Measurements from ENCODE around the gene FLNB. TPM values are rescaled to one million over a fixed set of nuclear protein-coding genes. Genes with fewer than 3 reads are reported as not detected.
A peak's percentile ranks its signal among the peaks of the same experiment; 100 is the strongest.

FLNB gene
- total RNA-seq, 1 donor from 2014 or later = 514 TPM

DNA sequence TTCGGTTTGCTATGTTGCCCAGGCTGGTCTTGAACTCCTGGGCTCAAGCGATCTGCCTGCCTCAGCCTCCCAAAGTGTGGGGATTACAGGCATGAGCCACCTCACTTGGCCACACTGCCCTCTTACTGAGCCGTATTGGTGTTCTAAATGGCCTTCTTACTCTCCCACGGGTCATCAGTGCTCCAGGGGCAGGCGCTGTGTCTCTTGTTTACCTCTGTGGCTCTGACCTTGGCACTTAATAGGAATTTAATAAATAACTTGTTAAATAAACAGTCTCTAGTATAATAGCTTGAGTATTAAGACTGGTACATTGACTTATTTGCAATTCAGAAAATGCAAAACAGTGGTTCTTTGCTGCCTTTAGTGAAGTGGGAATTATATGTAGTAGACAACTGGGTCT lies 13.7 kb downstream of the FLNB start:
- DNase-seq (ENCODE audit: low spot score) (no peak), ATAC-seq (no peak)
- intact Hi-C loops (cut with DNase I) = no loop called here

DNA sequence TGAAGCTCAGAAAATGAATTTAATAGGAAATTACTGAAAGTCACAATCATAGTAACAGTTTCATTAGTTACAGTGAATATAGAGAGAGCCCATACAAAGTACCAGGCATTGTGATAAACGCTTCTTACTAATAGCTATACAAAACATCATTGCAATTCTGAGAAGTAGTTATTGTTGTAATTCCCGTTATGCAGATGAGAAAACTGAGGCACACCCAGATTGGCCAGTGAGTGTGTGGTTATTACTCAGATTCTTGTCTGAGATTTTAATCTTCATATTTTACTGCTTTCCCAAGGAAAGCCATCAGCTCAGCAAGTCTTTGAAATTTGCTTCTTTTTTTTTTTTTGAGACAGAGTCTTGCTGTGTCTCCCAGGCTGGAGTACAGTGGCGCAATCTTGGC lies 14.3 kb downstream of the FLNB start:
- intact Hi-C loops (cut with DNase I) = no loop called here

DNA sequence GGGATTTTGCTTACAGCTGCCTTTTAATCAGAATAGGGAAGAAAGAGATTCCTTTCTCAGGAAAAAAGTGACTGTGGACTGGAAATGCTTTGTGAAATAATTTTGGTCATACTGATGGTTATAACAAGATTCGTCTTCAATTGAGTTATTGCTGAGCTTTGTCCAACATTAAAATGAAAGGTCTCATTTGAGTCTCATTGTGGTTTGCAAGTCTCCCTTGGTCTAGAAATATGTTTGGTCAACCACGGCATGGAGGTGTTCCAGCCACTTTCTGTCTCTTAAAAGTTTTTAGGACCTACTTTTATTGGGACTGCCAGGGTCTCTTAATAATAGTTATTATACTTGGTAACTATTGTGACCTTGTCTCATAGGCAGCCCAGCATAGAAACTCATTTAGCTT lies 15.3 kb downstream of the FLNB start:
- intact Hi-C loops (cut with DNase I) = no loop called here
- DNase-seq (ENCODE audit: low spot score) (no peak), ATAC-seq (no peak)

More for the DNA sequence above, 14.3 kb downstream of the FLNB start:
- DNase-seq (ENCODE audit: low spot score) = no peak
- no peak for ATAC-seq

GRCh38 chr3:58025406-58025805 lies 17.2 kb downstream of the FLNB start:
- ATAC-seq (no peak), DNase-seq (ENCODE audit: low spot score) (no peak)
- intact Hi-C loops (cut with DNase I) = no loop called here

GRCh38 chr3:58025837-58026569 lies 17.8 kb downstream of the FLNB start:
- DNase-seq (ENCODE audit: low spot score) = no peak
- no peak for ATAC-seq
- intact Hi-C loops (cut with DNase I) = no loop called here

DNA sequence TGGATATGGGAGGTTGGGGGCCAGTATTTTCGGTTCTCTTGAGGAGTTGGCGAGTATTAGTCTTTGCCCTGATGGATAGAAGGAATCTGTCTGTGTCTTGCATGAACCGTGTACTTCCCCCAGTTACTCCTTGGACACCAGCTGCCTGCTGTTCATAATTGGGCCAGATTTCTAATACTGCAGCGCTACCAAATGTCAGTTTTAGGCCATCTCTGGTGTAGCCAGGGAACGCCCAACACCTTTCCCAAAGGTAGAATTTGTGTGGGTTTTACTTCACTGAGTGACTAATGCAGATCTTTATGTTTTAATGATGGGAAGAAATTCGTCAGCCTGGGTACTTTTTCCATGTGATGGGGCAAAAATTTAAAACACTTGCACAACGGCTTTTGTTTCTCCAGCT lies 18.4 kb downstream of the FLNB start:
- no peak for DNase-seq (ENCODE audit: low spot score)
- intact Hi-C loops (cut with DNase I) = no loop called here
- ATAC-seq = no peak

GRCh38 chr3:58027704-58028317 lies 19.6 kb downstream of the FLNB start:
- DNase-seq (ENCODE audit: low spot score) = no peak
- no peak for ATAC-seq
- intact Hi-C loops (cut with DNase I) = no loop called here

- no peak for ATAC-seq
These were observed 20.7 kb downstream of the FLNB start for GRCh38 chr3:58028902-58029301.

GRCh38 chr3:58029842-58030584 lies 21.8 kb downstream of the FLNB start:
- no peak for ATAC-seq
- no peak for DNase-seq (ENCODE audit: low spot score)
- intact Hi-C loops (cut with DNase I) = no loop called here

More at GRCh38 chr3:58028902-58029301, 20.7 kb downstream of the FLNB start:
- DNase-seq (ENCODE audit: low spot score) = no peak
- intact Hi-C loops (cut with DNase I) = no loop called here

DNA sequence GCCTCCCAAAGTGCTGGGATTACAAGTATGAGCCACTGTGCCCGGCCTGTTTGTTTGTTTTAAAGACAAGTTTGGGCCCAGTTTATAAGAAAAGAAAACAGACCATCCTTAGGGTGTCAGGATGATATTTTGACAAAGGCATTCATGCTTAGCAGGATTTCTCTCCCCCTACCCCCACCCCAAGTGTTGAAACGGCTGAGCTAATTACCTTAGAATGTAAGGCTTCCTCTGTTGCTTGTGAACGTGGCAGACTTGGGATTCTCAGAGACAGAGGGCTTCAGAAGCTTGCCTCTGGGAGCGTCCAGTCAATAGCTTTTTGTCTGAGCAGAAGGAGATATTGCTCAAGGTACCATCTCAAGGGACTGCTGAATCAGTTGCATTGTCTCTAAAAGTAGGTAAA lies 24.0 kb downstream of the FLNB start:
- DNase-seq (ENCODE audit: low spot score) (no peak), ATAC-seq (peak; percentile 67)
- intact Hi-C loops (cut with DNase I) = no loop called here

DNA sequence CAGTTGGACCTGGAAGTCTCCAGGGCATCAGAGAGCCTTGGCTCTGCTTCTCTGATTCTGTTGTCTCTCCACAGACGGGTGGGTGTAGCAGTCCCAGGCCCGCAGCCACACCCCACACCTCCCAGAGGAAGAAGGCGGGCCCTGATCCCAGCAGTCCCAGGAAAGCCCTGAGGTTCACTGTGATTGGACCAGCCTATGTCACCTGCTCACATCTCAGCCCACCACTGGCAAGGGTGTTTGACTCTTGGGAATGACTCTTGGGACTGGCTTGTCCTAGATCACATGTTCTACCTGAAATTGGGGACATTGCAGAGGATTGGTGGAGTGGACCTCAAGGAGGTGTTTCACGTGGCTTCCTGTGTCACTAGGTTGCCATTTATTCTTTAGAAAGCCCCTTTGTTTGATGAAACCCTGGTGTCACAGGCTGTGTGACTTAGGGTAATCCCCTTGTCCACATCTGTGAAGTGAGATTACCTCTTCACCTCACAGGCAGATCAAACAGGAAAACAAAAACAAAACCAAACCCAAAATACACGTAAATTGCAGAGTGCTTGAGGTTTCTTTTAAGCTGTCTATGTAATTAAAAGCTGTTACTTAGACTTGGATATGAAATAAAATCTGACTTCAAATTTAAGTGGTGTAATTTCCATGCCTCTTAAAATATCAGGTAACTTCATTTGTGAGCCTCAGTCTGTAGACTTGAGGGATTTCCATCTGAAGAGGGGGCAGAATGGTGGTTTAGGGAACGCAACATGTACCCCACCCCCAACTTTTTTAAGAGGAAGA lies 26.7 kb downstream of the FLNB start:
- intact Hi-C loops (cut with DNase I) = no loop called here
- DNase-seq (ENCODE audit: low spot score) (no peak), ATAC-seq (peak; percentile 14)

- DNase-seq (ENCODE audit: low spot score) (no peak), ATAC-seq (peak; percentile 8)
- intact Hi-C loops (cut with DNase I) = no loop called here
These were observed 27.5 kb downstream of the FLNB start for GRCh38 chr3:58035524-58036255.

DNA sequence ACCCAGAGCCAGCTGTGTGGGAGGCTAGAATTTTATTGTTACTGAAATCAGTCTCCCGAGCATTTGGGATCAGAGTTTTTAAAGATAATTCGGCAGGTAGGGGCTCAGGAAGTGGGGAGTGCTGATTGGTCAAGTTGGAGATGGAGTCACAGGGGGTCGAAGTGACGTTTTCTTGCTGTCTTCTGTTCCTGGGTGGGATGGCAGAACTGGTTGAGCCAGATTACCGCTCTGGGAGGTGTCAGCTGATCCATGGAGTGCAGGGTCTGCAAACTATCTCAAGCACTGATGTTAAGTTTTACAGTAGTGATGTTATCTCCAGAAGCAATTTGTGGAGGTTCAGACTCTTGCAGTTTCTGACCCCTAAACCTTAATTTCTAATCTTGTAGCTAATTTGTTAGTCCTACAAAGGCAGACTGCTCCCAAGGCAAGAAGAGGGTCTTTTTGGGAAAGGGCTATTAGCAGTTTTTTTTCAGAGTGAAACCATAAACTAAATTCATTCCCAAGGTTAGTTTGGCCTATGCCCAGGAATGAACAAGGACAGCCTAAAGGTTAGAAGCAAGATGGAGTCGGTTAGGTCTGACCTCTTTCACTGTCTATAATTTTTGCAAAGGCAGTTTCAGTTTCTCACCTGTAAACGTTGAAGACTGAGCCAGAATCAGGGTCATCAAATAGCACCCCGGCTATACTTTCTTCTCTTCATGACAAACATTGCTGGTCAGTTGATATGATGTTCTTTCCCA lies 28.2 kb downstream of the FLNB start:
- ATAC-seq (no peak), DNase-seq (ENCODE audit: low spot score) (no peak)
- intact Hi-C loops (cut with DNase I) = no loop called here

DNA sequence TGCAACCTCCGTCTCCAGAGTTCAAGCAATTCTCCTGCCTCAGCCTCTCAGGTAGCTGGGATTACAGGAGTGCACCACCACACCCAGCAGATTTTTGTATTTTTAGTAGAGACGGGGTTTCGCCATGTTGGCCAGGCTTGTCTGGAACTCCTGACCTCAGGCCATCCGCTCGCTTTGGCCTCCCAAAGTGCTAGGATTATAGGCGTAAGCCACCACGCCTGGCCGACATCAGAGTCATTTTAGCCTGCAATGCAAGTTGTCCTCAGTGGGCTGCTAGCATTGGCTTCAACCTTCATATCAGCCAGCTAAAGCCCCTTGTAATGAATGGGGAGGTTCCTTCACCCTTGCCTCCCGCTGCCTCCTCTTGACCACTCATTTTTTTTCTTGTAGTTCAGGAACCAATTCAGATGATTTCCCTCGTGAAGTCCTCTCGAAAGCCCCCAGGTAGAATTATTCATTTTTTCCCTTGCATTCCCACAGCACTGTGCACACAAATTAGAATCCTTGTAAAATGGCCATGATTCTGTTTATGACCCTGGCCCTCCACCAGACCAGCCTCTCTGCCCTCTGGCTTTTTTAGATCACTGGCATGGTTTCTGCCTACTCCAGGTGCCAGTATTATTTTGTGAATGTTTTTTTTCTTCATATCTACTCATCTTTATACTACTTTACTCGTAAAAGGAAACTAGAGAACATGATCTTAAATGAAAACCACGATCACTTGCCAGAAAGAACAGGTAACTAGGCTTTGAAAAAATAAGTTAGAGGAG lies 29.1 kb downstream of the FLNB start:
- DNase-seq (ENCODE audit: low spot score) (no peak), ATAC-seq (no peak)
- intact Hi-C loops (cut with DNase I) = no loop called here

DNA sequence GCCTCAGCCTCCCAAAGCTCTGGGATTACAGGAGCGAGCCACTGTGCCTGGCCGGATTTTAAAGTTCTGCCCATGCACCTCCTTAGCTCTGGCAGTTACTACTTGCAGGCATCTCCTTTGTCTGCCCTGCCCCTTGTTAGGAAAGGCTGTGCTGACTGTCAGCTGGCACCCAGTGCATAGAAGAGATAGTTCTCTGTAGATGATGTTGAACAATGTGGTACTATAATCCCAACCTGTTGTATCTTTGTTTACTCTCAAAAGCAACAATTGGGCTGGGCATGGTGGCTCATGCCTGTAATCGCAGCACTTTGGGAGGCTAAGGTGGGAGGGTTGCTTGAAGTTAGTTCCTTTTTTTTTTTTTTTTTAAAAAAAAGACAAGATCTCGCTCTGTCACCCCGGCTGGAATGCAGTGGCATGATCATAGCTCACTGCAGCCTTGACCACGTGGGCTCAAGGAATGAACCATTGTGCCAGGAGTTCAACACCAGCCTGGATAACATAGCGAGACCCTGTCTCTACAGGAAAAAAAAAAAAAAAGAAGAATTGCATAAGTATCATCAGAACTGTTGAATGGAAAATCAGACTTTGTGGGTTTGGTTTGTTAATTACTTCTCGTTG lies 30.6 kb downstream of the FLNB start:
- intact Hi-C loops (cut with DNase I) = no loop called here
- DNase-seq (ENCODE audit: low spot score) = no peak
- no peak for ATAC-seq

DNA sequence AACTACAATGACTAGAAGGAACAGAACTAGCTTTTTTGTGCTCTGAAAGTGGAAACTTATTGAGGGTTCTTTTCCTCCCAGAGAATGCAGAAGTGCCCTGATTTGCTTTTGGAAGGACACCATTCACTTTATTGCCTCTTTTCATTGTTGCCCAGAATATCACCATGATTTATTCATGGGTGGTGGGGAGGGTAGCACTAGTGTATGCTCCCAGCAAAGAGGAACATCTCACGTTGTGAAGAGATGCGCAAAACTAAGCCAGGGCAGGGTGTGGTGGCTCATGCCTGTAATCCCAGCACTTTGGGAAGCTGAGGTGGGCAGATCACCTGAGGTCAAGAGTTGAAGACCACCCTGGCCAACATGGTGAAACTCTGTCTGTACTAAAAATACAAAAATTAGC lies 31.4 kb downstream of the FLNB start:
- intact Hi-C loops (cut with DNase I) = no loop called here
- DNase-seq (ENCODE audit: low spot score) = no peak
- ATAC-seq = no peak

DNA sequence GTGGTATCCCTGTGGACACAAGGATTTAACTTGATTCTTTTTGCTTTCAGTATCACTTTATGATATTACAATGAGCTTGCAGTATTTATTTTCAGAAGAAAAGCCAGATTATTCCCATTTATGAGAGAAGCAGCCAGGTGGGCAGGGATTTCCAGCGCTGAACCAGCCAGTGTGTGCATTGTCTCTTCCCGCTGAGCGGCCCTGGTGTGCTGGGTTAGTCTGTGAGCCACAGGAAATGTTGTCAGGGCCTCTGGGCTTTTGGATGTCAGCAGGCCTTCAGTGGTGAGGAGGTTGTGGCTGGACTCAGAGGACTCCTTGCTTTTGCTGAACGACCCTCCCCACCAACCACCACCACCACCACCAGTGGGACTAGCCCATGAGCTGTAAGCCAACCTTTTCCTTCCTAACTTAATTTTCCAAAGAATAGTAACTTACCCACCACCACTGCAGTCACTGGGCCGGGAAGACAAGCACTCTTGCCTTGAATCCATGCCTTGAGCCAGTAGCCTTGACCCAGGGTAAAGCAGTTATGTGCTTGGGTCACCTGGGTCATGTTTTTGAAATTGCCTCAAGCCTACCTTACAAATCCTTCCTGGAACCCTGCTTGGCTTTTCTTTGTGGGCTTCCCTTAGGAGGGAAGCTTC lies 33.1 kb downstream of the FLNB start:
- no peak for DNase-seq (ENCODE audit: low spot score)
- intact Hi-C loops (cut with DNase I) = no loop called here
- ATAC-seq = peak; percentile 37

Measured in sciatic nerve (tissue), 2 donors.